Stimulated activated naive CD8-positive, alpha-beta T cell treated with anti-CD3 and anti-CD28 coated beads, Interleukin-15, Interleukin-2, amounts not matched to agents 100 U/mL and 50 U/mL, for 24 hours (primary cell): Measurements from ENCODE around the gene CYP2A13.
"Not testable (repeated sequence)": the region's sequence is repeated elsewhere in the genome, so short reads cannot be mapped to it uniquely, and the experiment has no call there.

Experiments
- ATAC-seq: fragments of 150-1000 bp; cut with Tn5 transposase; one replicate; pipeline ENCODE4 v1.10.0; 2021
- DNase-seq: peaks from one replicate; pipeline ENCODE4 v3.0.0; 2021

The CYP2A13 gene, protein sequence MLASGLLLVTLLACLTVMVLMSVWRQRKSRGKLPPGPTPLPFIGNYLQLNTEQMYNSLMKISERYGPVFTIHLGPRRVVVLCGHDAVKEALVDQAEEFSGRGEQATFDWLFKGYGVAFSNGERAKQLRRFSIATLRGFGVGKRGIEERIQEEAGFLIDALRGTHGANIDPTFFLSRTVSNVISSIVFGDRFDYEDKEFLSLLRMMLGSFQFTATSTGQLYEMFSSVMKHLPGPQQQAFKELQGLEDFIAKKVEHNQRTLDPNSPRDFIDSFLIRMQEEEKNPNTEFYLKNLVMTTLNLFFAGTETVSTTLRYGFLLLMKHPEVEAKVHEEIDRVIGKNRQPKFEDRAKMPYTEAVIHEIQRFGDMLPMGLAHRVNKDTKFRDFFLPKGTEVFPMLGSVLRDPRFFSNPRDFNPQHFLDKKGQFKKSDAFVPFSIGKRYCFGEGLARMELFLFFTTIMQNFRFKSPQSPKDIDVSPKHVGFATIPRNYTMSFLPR

DNA sequence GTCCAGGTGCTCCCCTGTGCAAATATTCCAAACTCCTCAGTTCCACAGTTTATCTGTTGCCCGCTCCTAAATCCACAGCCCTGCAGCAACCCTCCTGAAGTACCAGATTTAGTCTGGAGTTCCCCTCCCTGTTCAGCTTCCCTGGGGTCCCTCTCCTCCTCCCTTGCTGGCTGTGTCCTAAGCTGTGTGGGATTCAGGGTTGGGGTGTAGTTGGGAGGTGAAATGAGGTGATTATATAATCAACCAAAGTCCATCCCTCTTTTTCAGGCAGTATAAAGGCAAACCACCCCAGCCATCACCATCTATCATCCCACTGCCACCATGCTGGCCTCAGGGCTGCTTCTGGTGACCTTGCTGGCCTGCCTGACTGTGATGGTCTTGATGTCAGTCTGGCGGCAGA, at the start of gene CYP2A13:
CYP2A13 (plus strand) TSS at position 301 of the 400 bp plus-strand sequence; CDS start at position 322, 21 bp downstream.
- no peak for ATAC-seq
- DNase-seq, result no peak

- no peak for DNase-seq
- ATAC-seq, result no peak
Observed at GRCh38 chr19:41039806-41040205, 48.4 kb upstream of the CYP2A13 start.

- DNase-seq, ATAC-seq: not testable (repeated sequence)
Observed at GRCh38 chr19:41045095-41045494, 43.2 kb upstream of the CYP2A13 start.

- DNase-seq (no peak), ATAC-seq (no peak)
Observed at GRCh38 chr19:41050426-41050825, 37.8 kb upstream of the CYP2A13 start.

GRCh38 chr19:41052162-41052561, 36.1 kb upstream of the CYP2A13 start:
- ATAC-seq, DNase-seq: not testable (repeated sequence)

- not testable (repeated sequence) for DNase-seq, ATAC-seq
Observed at GRCh38 chr19:41053331-41053730, 34.9 kb upstream of the CYP2A13 start.

DNA sequence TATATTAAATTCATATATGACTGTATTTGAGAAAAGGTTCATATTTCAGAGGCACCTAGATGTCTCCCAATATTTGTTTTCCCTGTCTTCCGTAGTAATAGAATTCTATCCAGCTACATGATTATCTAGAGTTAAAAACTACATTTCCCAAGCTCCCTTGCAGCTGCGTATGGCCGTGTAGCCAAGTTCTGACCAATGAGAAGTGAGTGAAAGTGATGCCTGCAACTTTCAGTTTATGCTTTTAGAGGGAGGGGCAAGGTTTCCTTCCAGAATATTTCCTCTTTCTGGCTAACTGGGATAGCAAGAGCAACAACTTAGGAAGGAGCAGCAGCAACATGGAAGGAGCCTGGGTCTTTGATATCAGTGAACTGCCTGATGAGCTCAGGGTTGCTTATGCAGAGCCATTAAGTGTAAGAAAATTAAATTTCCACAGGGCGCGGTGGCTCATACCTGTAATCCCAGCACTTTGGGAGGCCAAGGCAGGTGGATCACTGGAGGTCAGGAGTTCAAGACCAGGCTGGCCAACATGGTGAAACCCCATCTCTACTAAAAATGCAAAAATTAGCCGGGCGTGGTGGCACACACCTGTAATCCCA, 23.2 kb upstream of the CYP2A13 start:
- DNase-seq, result no peak

DNA sequence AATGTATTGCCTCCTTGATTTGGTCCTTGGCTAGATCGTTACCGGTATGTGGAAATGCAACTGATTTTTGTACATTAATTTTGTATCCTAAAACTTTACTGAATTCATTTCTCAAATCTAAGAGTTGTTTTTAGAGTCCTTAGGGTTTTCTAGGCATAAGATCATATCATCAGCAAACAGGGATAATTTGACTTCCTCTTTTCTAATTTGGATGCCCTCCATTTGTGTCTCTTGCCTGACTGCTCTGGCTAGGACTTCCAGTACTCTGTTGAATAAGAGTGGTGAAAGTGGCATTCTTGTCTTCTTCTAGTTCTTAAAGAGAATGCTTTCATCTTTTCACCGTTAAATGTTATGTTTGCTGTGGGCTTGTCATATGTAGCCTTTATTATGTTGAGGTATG, 12.0 kb upstream of the CYP2A13 start:
- no peak for ATAC-seq
- DNase-seq, result no peak

More for the DNA sequence above, 23.2 kb upstream of the CYP2A13 start:
- ATAC-seq, result no peak

DNA sequence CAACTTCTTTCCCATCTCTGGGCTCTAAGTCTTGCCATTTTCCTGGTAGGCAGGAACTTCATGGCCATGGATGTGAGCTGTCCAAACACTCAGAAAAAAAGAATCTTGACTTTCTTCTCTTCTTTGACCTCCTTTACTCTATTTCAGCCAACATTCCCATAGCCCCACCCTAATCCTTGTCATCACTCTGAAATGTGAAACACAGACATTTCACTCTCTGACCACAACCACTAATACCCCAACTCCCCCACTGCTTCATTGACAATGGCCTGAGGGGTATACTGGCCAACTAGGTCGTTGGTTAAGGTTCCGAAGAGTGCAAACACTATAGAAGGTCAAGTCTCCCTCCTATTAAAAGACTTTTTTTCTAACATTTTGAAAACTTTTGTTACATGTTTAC, 4.7 kb upstream of the CYP2A13 start:
- DNase-seq (no peak), ATAC-seq (no peak)

DNA sequence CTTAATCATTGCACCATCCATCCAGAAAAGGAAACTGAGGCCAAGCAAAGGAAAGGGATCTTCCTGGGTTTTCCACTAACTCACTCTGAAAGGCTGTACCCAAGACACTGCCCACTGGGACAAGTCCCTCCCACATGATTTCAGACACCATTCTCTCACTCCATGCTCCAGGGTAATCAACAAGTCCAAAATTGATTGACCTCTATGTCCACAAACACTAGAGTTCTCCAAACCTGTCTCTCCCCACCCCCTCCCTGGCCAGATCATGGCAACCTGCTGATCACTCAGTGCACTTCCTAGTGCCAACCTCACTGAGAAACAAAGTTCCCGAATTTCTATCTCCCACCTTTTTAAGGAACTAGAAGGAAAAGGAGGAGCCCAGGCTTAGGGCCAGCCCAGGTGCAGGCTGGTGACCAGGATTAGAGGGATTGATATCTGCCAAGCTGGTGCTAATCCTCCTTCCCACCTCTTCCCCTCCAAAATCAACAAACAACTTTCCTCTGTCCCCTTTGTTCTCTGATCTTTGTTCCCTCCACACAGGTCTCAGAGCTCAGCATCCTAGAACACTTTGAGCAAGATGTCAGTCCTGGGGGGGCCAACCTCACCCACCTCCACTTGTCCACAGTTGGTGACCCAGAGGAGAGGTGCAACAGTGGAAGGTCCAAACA, 2.4 kb upstream of the CYP2A13 start:
- DNase-seq, result no peak
- ATAC-seq, result no peak

DNA sequence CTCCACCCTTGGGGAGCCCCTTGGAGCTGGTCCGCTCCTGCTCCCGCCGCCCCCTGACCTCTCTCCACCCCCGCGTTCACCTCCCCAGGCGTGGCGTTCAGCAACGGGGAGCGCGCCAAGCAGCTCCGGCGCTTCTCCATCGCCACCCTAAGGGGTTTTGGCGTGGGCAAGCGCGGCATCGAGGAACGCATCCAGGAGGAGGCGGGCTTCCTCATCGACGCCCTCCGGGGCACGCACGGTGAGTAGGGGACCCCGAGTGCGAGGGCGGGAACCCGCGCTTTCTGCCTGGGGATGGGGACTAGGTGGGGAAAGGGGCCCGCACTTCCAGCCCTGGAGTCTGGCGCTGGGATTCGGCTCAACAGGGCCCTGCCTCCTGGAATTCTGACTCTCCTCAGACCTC, 1.7 kb downstream of the CYP2A13 start:
- ATAC-seq (no peak), DNase-seq (no peak)

DNA sequence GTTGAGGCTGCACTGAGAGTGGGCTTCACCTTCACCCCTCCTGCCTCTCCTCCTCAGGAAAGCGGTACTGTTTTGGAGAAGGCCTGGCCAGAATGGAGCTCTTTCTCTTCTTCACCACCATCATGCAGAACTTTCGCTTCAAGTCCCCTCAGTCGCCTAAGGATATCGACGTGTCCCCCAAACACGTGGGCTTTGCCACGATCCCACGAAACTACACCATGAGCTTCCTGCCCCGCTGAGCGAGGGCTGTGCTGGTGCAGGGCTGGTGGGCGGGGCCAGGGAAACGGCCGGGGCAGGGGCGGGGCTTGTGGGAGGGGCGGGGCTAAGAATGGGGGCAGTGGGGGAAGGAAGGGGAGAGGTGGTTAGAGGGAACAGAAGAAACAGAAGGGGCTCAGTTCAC, 7.5 kb downstream of the CYP2A13 start:
- ATAC-seq, result no peak

GRCh38 chr19:41096353-41096752, 8.1 kb downstream of the CYP2A13 start:
- ATAC-seq, result no peak
- no peak for DNase-seq

More for the DNA sequence above, 7.5 kb downstream of the CYP2A13 start:
- DNase-seq, result no peak

DNA sequence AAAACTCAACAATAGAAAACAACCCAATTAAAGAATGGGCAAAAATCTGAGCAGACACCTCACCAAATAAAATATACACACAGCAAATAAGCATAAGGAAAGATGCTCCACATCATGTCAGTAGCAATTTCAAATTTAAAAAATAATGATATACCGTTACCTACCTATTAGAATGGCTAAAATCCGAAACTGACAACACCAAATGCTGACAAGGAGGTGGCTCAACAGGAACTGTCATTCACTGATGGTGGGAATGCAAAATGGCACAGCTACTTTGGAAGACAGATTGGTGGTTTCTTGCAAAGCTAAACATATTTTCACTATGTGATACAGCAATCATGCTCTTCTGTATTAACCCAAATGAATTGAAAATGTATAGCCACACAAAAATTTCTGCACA, 9.1 kb downstream of the CYP2A13 start:
- ATAC-seq (no peak), DNase-seq (no peak)

- ATAC-seq, result no peak
- no peak for DNase-seq
Observed at GRCh38 chr19:41098762-41099161, 10.5 kb downstream of the CYP2A13 start.

GRCh38 chr19:41102210-41102609, 14.0 kb downstream of the CYP2A13 start:
- not testable (repeated sequence) for ATAC-seq, DNase-seq

DNA sequence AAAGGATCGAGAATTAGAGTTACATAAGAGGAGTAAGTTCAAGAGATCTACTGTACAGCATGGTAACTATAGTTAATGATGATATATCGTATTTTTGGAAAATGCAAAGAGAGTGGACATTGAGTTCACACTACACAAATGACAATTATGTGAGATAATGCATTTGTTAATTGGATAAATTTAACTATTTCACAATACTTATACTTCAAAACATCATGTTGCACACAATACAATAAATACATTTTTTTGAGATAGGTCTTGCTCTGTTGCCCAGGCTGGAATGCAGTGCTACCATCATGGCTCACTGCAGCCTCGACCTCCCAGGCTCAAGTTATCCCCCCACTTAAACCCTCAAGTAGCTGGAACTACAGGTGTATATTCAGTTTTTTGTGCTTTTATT, 17.9 kb downstream of the CYP2A13 start:
- no peak for ATAC-seq
- DNase-seq, result no peak

DNA sequence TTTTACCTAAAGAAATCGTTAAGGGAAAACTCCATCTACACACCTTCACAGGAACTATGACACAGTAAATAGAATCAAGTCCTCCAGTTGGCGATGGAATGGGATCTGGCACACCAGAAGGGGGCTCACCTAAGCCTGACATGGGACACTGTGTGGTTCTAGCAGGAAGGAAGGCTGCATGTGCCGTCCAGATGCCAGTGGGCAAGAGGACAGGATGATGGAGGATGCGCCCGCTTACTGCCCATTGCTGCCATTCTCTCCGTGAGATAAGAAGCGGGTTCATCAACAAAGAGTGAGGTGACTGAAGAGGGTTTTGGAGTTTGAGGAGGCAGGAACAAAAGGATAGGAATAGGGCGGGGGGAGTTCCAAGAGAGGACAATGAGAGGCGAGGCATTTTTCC, 23.0 kb downstream of the CYP2A13 start:
- ATAC-seq (no peak), DNase-seq (no peak)

DNA sequence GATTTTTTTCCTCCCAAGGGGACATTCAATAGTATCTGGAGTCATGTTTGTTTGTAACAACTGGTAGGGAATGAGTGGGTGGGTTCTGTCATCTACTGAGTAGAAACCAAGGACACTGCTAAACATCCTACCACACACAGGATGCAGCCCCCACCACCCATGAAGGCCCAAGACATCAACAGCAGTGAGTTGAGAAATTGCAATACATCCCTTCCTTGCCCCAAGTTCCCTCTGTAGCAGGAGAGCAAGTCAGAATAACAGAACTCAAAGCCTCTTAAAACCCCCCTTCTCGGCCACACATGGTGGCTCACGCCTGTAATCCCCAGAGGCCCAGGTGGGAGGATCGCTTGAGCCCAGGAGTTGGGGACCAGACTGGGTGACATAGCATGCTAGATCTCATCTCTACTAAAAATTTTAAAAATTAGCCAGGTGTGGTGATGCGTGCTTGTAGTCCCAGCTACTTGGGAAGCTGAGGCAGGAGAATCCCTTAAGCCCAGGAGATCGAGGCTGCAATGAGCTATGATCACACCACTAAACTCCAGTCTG, 23.6 kb downstream of the CYP2A13 start:
- no peak for DNase-seq
- ATAC-seq, result no peak

- no peak for DNase-seq
Observed at GRCh38 chr19:41112728-41113290, 24.6 kb downstream of the CYP2A13 start.

DNA sequence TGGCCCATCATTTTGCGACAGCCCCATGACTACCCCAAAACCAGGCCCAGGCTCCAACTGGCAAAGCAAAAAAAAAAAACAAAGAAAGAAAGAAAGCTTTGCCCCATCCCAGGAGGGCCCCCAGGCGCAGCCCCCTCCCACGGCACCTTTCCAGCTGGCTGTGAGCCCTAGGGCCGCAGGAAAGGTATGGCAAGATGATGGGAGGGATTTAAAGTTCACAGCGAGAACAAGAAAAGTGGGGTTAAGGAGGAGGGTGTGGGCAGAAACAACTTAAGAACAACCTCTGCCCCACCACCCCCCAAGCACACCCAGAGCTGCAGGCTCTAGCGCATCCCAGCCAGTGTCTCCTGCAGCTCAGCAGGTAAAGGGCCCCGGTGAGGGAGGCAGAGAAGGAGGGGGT, 25.9 kb downstream of the CYP2A13 start, which contains the start of gene CYP2F1:
CYP2F1 (plus strand) TSS at position 301 of the 400 bp plus-strand sequence. CDS start 1,757 bp downstream, outside the sequence.
- DNase-seq (no peak), ATAC-seq (no peak)

More at GRCh38 chr19:41112728-41113290, 24.6 kb downstream of the CYP2A13 start:
- ATAC-seq, result no peak

- ATAC-seq (no peak), DNase-seq (no peak)
Observed at GRCh38 chr19:41116261-41116660, 28.0 kb downstream of the CYP2A13 start.
